HepG2 (cell line): ENCODE data around the gene NFATC4. TPM values are rescaled to one million over a fixed set of nuclear protein-coding genes. Genes with fewer than 3 reads are reported as not detected.

Experiments
- ATAC-seq: fragments of 200-7000 bp; cut with Tn5 transposase; 3 replicates; pipeline ENCODE4 v1.9.1; 2020; ENCODE audit warnings: mild to moderate bottlenecking, moderate library complexity
- BruUV-seq: library from RNA; stranded (reverse); fragments of 400-500 nt; replicated peaks from 2 replicates; lab custom pipeline; 2021; lab: Mats Ljungman, UMichigan
- CTCF ChIA-PET: fragments of 300-600 bp; formaldehyde crosslinking; extraction: SDS; loops from one replicate; lab custom pipeline; 2021; ENCODE audit warnings: low total read pairs, inconsistent platforms, low intra/inter-chr PET ratio; lab: Yijun Ruan, JAX
- POLR2A ChIA-PET: fragments of 350-600 bp; sonication (Branson Sonifier 250); formaldehyde crosslinking; loops from one replicate; lab custom pipeline; 2020; ENCODE audit warnings: antibody characterized with exemption, inconsistent platforms; lab: Yijun Ruan, JAX
- DNase-seq: peaks from one replicate; pipeline ENCODE4 v3.0.0-alpha.2; 2015; ENCODE audit warnings: low spot score
- FAIRE-seq: peaks from 3 replicates; lab custom pipeline; 2011; peaks lifted over from hg19 to GRCh38; lab: Jason Lieb, UNC
- H2AFZ ChIP-seq: one replicate; pipeline ENCODE4 v1.6.1; 2011; ENCODE audit warnings: low read length, inconsistent platforms
- H3K27ac ChIP-seq: fragments of 300-600 bp; 3 replicates; pipeline ENCODE4 v1.8.0; 2011; ENCODE audit warnings: mixed run types, mild to moderate bottlenecking, mixed read lengths, low read length, inconsistent platforms; ENCODE audit not compliant: insufficient read depth; ENCODE audit errors: extremely low read length
- H3K27me3 ChIP-seq, 2 experiments: fragments of 200-600 bp in 1 of 2; 2 replicates in 1 of 2; 3 replicates in 1 of 2; pipeline versions ENCODE4 v1.6.0 to v1.8.0; 2011; ENCODE audit warnings: low read length in 2 of 2, mild to moderate bottlenecking in 2 of 2, moderate library complexity in 2 of 2, inconsistent platforms in 1 of 2; ENCODE audit not compliant: insufficient read depth in 2 of 2, control insufficient read depth in 1 of 2
- H3K36me3 ChIP-seq, 2 experiments: fragments of 200-600 bp in 1 of 2; replicated peaks in 1 of 2; 2 replicates in 1 of 2; 3 replicates in 1 of 2; pipeline versions ENCODE4 v1.5.1 to v1.8.0; 2011; ENCODE audit warnings: low read length in 2 of 2, inconsistent platforms in 1 of 2; ENCODE audit not compliant: insufficient read depth in 2 of 2, control insufficient read depth in 1 of 2
- H3K4me1 ChIP-seq: 2 replicates; pipeline ENCODE4 v1.5.1; 2012; ENCODE audit warnings: low read length, inconsistent platforms; ENCODE audit not compliant: insufficient read depth
- H3K4me2 ChIP-seq: 2 replicates; pipeline ENCODE4 v1.6.0; 2011; ENCODE audit warnings: low read depth, low read length, inconsistent platforms
- H3K4me3 ChIP-seq, 3 experiments: fragments of 200-600 bp in 1 of 3; sonication (generic), shearing (Covaris generic) in 1 of 3; replicated peaks in 1 of 3; 2 replicates each; pipeline ENCODE4 v1.5.1; 2011 to 2016; ENCODE audit warnings: low read length in 3 of 3, inconsistent platforms in 2 of 3, low read depth in 2 of 3, mild to moderate bottlenecking in 2 of 3, control low read depth in 1 of 3, mixed read lengths in 1 of 3; ENCODE audit not compliant: insufficient read depth in 1 of 3
- H3K79me2 ChIP-seq: one replicate; pipeline ENCODE4 v1.6.1; 2011; ENCODE audit warnings: low read length, inconsistent platforms; ENCODE audit not compliant: insufficient read depth
- H3K9ac ChIP-seq: 2 replicates; pipeline ENCODE4 v1.6.0; 2011; ENCODE audit warnings: mild to moderate bottlenecking, low read depth, low read length, inconsistent platforms; ENCODE audit not compliant: insufficient read depth
- H3K9me3 ChIP-seq: 2 replicates; pipeline ENCODE4 v1.5.1; 2012; ENCODE audit warnings: mild to moderate bottlenecking, low read length
- H4K20me1 ChIP-seq: 2 replicates; pipeline ENCODE4 v1.6.0; 2011; ENCODE audit warnings: inconsistent platforms, mild to moderate bottlenecking, low read length, moderate library complexity; ENCODE audit not compliant: insufficient read depth
- CHCHD3 ChIP-seq: sonication (generic); formaldehyde crosslinking; IDR thresholded peaks from 2 replicates; pipeline ENCODE4 v1.8.0; 2022; ENCODE audit warnings: mild to moderate bottlenecking, missing genetic modification reagents, moderate library complexity
- ERF ChIP-seq: IDR thresholded peaks from 2 replicates; pipeline ENCODE4 v1.6.1; 2018; ENCODE audit warnings: missing biosample characterization, missing genetic modification reagents
- HNRNPH1 ChIP-seq: fragments of 200-400 bp; formaldehyde crosslinking; optimal IDR thresholded peaks from 2 replicates; pipeline ENCODE3; 2017; ENCODE audit warnings: mild to moderate bottlenecking, low read depth, low read length
- HOXA7 ChIP-seq: sonication (generic); formaldehyde crosslinking; IDR thresholded peaks from 2 replicates; pipeline ENCODE4 v1.8.1; 2022; ENCODE audit warnings: mild to moderate bottlenecking, missing genetic modification reagents, moderate library complexity
- ZBTB42 ChIP-seq: sonication (generic); formaldehyde crosslinking; IDR thresholded peaks from 2 replicates; pipeline ENCODE4 v1.5.0; 2020; ENCODE audit warnings: mild to moderate bottlenecking, missing genetic modification reagents
- ZNF335 ChIP-seq: sonication (generic); formaldehyde crosslinking; IDR thresholded peaks from 2 replicates; pipeline ENCODE4 v1.4.0; 2020; ENCODE audit warnings: missing genetic modification reagents
- WGBS: methylation state at CpG from one replicate; pipeline ENCODE4 v1.1.6; 2017; ENCODE audit warnings: low lambda C conversion rate; 5-methylcytosine and 5-hydroxymethylcytosine counted together
- in situ Hi-C: cut with HindIII; loops from 2 replicates; pipeline ENCODE4 v1.10.0; 2017; ENCODE audit warnings: low pct_unique_long_range_greater_than_20kb; ENCODE audit not compliant: extremely low pct_ligation_motif_present
- intact Hi-C: fragments of 100-400 bp; cut with micrococcal nuclease; formaldehyde crosslinking; loops from one replicate; pipeline ENCODE4 v1.10.0; 2022; ENCODE audit not compliant: unreplicated experiment
- polyA plus RNA-seq, 8 experiments: library from polyadenylated mRNA; depleted of rRNA in 3 of 8; stranded (reverse) in 7 of 8; unstranded in 1 of 8; fragments of >200 nt; fragmentation: Illumina TruSeq in 4 of 8; extraction: Trizol in 4 of 8; gene quantifications; 2 replicates each; pipeline versions ENCODE4 v1.2.1 to v1.2.3, GENCODE V29; 2011 to 2016; ENCODE audit warnings: low read depth in 4 of 8, missing spikeins in 1 of 8, mixed read lengths in 1 of 8; ENCODE audit not compliant: insufficient read depth in 1 of 8
- total RNA-seq, 5 experiments: library from RNA; depleted of rRNA; stranded (reverse); fragments of >200 nt; fragmentation: Illumina TruSeq; extraction: Trizol; gene quantifications; 2 replicates each; pipeline ENCODE4 v1.2.3, GENCODE V29; 2016; ENCODE audit warnings: low read depth in 1 of 5
- TF ChIP-seq, protein P1 (sequence below): sonication (generic); formaldehyde crosslinking; IDR thresholded peaks from 2 replicates; pipeline ENCODE4 v1.9.0; 2022; ENCODE audit warnings: missing genetic modification reagents, mild to moderate bottlenecking, borderline replicate concordance
- TF ChIP-seq, protein P2 (sequence below): sonication (generic); formaldehyde crosslinking; IDR thresholded peaks from one replicate; pipeline ENCODE4 v1.5.1; 2020; ENCODE audit warnings: mild to moderate bottlenecking, missing genetic modification reagents; ENCODE audit errors: not compliant biosample characterization
- TF ChIP-seq, protein P3 (sequence below): sonication (generic); formaldehyde crosslinking; IDR thresholded peaks from 2 replicates; pipeline ENCODE4 v1.5.0; 2020; ENCODE audit warnings: missing genetic modification reagents, mild to moderate bottlenecking, borderline replicate concordance
- TF ChIP-seq, protein P4 (sequence below): sonication (generic); formaldehyde crosslinking; IDR thresholded peaks from 2 replicates; pipeline ENCODE4 v1.5.0; 2020; ENCODE audit warnings: missing genetic modification reagents

NFATC4 gene
- total and polyA plus RNA-seq, 2 of the 13 experiments (the other 11 are each of a cell fraction or from before 2014, with no cell fraction given) = 0.04 to 0.15 TPM

DNA sequence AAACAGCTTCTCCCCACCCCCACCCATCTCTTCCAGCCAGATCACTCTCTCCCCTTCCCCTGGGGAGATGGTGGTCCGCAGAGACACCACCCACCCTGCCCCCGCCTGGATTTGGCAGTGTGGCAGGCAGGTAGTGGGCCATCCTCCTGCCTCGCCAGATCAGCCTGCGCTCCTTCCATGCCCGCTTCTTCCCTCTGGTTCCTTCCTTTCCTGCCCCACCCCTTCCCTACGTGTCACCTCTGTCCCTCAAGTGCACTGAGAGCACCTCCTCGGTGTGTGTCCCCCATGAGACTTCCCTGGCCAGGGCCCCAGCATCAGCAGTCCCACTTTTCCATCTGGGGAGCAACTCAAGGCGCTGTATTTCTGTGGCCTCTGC, 31.5 kb downstream of the NFATC4 start:
- in situ Hi-C loops = no loop called here
- H3K79me2 ChIP-seq = no peaks in the 10 kb centered on the region
- H3K9ac ChIP-seq = peak overlapping the region; percentile 18; the same call in 1 of the 2 replicates
- peak overlapping the region; percentile 23 for H2AFZ ChIP-seq
- intact Hi-C loops = loop anchor here (2.0 kb wide), 1 partner anchor 31 kb away; no protein-coding TSS in a partner anchor
- no peaks in the 10 kb centered on the region for H3K9me3 ChIP-seq
- H3K36me3 ChIP-seq = no peaks in the 10 kb centered on the region
- peak overlapping the region; percentile 54 to 74 (median 62) for H3K4me3 ChIP-seq
- H3K4me1 ChIP-seq = peaks cover 43% of the 10 kb centered on the region
- no peak overlapping the region for H3K27ac ChIP-seq
- 10% methylated on average over 8 of the region's 8 CpGs for WGBS
- DNase-seq (no peak), FAIRE-seq (no peak), ATAC-seq (peak; percentile 13)
- peaks cover 15 to 54% of the 10 kb centered on the region in 2 experiments for H3K27me3 ChIP-seq
- ChIA-PET CTCF (no interaction called here), POLR2A (interaction anchor here (1.0 to 3.3 kb wide), 8 partner anchors 8 to 33 kb away, joined by 3 to 17 read pairs (median 4); partner anchors contain the start of genes CBLN3 and KHNYN)
- peak overlapping the region; percentile 83 for H3K4me2 ChIP-seq
- H4K20me1 ChIP-seq = no peaks in the 10 kb centered on the region
- BruUV-seq = no TSS peak
- TF ChIP-seq, protein P1, sequence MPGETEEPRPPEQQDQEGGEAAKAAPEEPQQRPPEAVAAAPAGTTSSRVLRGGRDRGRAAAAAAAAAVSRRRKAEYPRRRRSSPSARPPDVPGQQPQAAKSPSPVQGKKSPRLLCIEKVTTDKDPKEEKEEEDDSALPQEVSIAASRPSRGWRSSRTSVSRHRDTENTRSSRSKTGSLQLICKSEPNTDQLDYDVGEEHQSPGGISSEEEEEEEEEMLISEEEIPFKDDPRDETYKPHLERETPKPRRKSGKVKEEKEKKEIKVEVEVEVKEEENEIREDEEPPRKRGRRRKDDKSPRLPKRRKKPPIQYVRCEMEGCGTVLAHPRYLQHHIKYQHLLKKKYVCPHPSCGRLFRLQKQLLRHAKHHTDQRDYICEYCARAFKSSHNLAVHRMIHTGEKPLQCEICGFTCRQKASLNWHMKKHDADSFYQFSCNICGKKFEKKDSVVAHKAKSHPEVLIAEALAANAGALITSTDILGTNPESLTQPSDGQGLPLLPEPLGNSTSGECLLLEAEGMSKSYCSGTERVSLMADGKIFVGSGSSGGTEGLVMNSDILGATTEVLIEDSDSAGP = peak; percentile 59; the same call in 1 of the 2 replicates
- TF ChIP-seq, protein P2, sequence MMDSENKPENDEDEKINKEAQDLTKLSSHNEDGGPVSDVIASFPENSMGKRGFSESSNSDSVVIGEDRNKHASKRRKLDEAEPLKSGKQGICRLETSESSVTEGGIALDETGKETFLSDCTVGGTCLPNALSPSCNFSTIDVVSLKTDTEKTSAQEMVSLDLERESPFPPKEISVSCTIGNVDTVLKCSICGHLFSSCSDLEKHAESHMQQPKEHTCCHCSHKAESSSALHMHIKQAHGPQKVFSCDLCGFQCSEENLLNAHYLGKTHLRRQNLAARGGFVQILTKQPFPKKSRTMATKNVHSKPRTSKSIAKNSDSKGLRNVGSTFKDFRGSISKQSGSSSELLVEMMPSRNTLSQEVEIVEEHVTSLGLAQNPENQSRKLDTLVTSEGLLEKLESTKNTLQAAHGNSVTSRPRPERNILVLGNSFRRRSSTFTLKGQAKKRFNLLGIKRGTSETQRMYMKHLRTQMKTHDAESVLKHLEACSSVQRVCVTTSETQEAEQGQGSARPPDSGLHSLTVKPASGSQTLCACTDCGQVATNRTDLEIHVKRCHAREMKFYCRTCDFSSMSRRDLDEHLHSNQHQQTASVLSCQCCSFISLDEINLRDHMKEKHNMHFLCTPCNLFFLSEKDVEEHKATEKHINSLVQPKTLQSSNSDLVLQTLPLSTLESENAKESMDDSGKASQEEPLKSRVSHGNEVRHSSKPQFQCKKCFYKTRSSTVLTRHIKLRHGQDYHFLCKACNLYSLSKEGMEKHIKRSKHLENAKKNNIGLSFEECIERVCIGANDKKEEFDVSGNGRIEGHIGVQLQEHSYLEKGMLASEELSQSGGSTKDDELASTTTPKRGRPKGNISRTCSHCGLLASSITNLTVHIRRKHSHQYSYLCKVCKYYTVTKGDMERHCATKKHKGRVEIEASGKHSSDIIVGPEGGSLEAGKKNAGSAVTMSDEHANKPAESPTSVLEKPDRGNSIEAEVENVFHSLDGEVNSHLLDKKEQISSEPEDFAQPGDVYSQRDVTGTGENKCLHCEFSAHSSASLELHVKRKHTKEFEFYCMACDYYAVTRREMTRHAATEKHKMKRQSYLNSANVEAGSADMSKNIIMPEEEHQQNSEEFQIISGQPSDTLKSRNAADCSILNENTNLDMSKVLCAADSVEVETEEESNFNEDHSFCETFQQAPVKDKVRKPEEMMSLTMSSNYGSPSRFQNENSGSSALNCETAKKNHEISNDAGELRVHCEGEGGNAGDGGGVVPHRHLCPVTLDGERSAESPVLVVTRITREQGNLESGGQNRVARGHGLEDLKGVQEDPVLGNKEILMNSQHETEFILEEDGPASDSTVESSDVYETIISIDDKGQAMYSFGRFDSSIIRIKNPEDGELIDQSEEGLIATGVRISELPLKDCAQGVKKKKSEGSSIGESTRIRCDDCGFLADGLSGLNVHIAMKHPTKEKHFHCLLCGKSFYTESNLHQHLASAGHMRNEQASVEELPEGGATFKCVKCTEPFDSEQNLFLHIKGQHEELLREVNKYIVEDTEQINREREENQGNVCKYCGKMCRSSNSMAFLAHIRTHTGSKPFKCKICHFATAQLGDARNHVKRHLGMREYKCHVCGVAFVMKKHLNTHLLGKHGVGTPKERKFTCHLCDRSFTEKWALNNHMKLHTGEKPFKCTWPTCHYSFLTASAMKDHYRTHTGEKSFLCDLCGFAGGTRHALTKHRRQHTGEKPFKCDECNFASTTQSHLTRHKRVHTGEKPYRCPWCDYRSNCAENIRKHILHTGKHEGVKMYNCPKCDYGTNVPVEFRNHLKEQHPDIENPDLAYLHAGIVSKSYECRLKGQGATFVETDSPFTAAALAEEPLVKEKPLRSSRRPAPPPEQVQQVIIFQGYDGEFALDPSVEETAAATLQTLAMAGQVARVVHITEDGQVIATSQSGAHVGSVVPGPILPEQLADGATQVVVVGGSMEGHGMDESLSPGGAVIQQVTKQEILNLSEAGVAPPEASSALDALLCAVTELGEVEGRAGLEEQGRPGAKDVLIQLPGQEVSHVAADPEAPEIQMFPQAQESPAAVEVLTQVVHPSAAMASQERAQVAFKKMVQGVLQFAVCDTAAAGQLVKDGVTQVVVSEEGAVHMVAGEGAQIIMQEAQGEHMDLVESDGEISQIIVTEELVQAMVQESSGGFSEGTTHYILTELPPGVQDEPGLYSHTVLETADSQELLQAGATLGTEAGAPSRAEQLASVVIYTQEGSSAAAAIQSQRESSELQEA = no peak
- TF ChIP-seq ZNF335 (CRISPR knock-in tag) = no peak
- TF ChIP-seq ZBTB42 (CRISPR knock-in tag) = no peak
- 0 out of 2 replicates have a peak, but pooled peaks have one; percentile 12 for TF ChIP-seq HOXA7 (CRISPR knock-in tag)
- no peak for TF ChIP-seq CHCHD3 (CRISPR knock-in tag)
- TF ChIP-seq, protein P3, sequence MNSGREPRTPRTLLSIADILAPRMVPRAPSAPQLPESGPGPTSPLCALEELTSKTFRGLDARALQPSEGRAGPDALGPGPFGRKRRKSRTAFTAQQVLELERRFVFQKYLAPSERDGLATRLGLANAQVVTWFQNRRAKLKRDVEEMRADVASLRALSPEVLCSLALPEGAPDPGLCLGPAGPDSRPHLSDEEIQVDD (CRISPR knock-in tag) = peak; percentile 23; the same call in 1 of the 2 replicates
- no peak for TF ChIP-seq HNRNPH1
- TF ChIP-seq, protein P4, sequence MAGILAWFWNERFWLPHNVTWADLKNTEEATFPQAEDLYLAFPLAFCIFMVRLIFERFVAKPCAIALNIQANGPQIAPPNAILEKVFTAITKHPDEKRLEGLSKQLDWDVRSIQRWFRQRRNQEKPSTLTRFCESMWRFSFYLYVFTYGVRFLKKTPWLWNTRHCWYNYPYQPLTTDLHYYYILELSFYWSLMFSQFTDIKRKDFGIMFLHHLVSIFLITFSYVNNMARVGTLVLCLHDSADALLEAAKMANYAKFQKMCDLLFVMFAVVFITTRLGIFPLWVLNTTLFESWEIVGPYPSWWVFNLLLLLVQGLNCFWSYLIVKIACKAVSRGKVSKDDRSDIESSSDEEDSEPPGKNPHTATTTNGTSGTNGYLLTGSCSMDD (CRISPR knock-in tag) = no peak
- no peak for TF ChIP-seq ERF
